ENCODE results near the gene TTC23.

The TTC23 gene

GRCh38 chr15:99092554-99093172 lies 156.7 kb downstream of the TTC23 start:
- TF ChIP-seq CTCF (conservative IDR thresholded peaks at IDR 0.05): no peak
- H3K27ac ChIP-seq: no peak overlapping the region

GRCh38 chr15:99090938-99091337 lies 158.4 kb downstream of the TTC23 start:
- H3K27ac ChIP-seq: no peak overlapping the region
- TF ChIP-seq CTCF (conservative IDR thresholded peaks at IDR 0.05): no peak

GRCh38 chr15:99090011-99090699 lies 159.2 kb downstream of the TTC23 start:
- no peak for TF ChIP-seq CTCF (conservative IDR thresholded peaks at IDR 0.05)
- H3K27ac ChIP-seq: no peak overlapping the region

- no peak overlapping the region for H3K27ac ChIP-seq
- no peak for TF ChIP-seq CTCF (conservative IDR thresholded peaks at IDR 0.05)
Observed at GRCh38 chr15:99087405-99087943, 161.9 kb downstream of the TTC23 start.

- no peak overlapping the region for H3K27ac ChIP-seq
Observed at GRCh38 chr15:99086327-99086667, 163.1 kb downstream of the TTC23 start.

More at GRCh38 chr15:99086327-99086667, 163.1 kb downstream of the TTC23 start:
- TF ChIP-seq CTCF (conservative IDR thresholded peaks at IDR 0.05): no peak
